ENCODE results near the gene CDH11. TPM values are rescaled to one million over a fixed set of nuclear protein-coding genes. Genes with fewer than 3 reads are reported as not detected.

CDH11 gene
- total RNA-seq, 1 experiment from 2014 or later: 0.64 TPM

DNA sequence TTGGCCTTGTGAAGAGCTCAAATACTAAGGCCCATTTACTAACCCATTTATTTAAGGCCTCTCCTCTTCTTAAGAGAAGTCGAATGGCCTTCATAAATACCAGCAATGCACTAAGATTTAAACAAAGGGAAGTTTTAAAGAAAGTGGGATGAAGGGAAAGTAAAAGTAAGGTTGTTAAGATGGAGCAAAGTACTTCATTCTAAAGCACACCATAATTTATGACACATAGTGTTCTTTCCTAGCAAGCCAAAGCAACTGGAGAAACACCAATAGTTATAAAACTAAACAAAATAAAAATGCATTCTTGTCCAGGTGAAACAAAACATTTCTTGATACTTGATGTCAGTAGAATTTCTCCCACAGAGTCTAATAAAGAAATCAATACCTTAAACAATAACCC is 27.9 kb downstream of the CDH11 start:
- no peaks in the 10 kb centered on the region for H3K27me3 ChIP-seq (ENCODE audit: control insufficient read depth, insufficient read depth, low read length)
- H3K4me1 ChIP-seq (ENCODE audit: control insufficient read depth, insufficient read depth, low read length): no peaks in the 10 kb centered on the region
- DNase-seq (ENCODE audit: low read depth, low spot score): no peak
- no peak overlapping the region for H3K27ac ChIP-seq (ENCODE audit: low read length)
- H3K36me3 ChIP-seq (ENCODE audit: control insufficient read depth, insufficient read depth, low read length): no peaks in the 10 kb centered on the region
- CTCF ChIA-PET: no interaction called here
- intact Hi-C loops (cut with micrococcal nuclease; ENCODE audit: unreplicated experiment): no loop called here
- TF ChIP-seq, protein P1, sequence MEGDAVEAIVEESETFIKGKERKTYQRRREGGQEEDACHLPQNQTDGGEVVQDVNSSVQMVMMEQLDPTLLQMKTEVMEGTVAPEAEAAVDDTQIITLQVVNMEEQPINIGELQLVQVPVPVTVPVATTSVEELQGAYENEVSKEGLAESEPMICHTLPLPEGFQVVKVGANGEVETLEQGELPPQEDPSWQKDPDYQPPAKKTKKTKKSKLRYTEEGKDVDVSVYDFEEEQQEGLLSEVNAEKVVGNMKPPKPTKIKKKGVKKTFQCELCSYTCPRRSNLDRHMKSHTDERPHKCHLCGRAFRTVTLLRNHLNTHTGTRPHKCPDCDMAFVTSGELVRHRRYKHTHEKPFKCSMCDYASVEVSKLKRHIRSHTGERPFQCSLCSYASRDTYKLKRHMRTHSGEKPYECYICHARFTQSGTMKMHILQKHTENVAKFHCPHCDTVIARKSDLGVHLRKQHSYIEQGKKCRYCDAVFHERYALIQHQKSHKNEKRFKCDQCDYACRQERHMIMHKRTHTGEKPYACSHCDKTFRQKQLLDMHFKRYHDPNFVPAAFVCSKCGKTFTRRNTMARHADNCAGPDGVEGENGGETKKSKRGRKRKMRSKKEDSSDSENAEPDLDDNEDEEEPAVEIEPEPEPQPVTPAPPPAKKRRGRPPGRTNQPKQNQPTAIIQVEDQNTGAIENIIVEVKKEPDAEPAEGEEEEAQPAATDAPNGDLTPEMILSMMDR (IDR thresholded peaks at IDR 0.05): no peak
- no peak for TF ChIP-seq SIN3A (IDR thresholded peaks at IDR 0.05; ENCODE audit: borderline replicate concordance, insufficient read depth, low read depth, low read length)
- TF ChIP-seq, protein P2, sequence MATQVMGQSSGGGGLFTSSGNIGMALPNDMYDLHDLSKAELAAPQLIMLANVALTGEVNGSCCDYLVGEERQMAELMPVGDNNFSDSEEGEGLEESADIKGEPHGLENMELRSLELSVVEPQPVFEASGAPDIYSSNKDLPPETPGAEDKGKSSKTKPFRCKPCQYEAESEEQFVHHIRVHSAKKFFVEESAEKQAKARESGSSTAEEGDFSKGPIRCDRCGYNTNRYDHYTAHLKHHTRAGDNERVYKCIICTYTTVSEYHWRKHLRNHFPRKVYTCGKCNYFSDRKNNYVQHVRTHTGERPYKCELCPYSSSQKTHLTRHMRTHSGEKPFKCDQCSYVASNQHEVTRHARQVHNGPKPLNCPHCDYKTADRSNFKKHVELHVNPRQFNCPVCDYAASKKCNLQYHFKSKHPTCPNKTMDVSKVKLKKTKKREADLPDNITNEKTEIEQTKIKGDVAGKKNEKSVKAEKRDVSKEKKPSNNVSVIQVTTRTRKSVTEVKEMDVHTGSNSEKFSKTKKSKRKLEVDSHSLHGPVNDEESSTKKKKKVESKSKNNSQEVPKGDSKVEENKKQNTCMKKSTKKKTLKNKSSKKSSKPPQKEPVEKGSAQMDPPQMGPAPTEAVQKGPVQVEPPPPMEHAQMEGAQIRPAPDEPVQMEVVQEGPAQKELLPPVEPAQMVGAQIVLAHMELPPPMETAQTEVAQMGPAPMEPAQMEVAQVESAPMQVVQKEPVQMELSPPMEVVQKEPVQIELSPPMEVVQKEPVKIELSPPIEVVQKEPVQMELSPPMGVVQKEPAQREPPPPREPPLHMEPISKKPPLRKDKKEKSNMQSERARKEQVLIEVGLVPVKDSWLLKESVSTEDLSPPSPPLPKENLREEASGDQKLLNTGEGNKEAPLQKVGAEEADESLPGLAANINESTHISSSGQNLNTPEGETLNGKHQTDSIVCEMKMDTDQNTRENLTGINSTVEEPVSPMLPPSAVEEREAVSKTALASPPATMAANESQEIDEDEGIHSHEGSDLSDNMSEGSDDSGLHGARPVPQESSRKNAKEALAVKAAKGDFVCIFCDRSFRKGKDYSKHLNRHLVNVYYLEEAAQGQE (IDR thresholded peaks at IDR 0.05; ENCODE audit: insufficient read depth in 1 of 2, low read depth in 2 of 2, low read length in 1 of 2): no peak
- TF ChIP-seq POLR2AphosphoS5 (IDR thresholded peaks at IDR 0.05; ENCODE audit: low read depth, low read length): no peak
- TF ChIP-seq TCF7L2 (IDR thresholded peaks at IDR 0.05; ENCODE audit: low read depth, low read length): no peak
- in situ Hi-C loops (cut with HindIII; ENCODE audit: low pct_unique_long_range_greater_than_20kb, low sequenced_read_pairs): no loop called here
- ATAC-seq: no peak
- BruUV-seq (replicated peaks): no TSS peak
- no peaks in the 10 kb centered on the region for H3K9me3 ChIP-seq (ENCODE audit: control insufficient read depth, insufficient read depth, low read depth, low read length)
- H3K4me3 ChIP-seq (ENCODE audit: low read depth in 2 of 2, low read length in 2 of 2): no peak overlapping the region
- POLR2A ChIA-PET: no interaction called here

DNA sequence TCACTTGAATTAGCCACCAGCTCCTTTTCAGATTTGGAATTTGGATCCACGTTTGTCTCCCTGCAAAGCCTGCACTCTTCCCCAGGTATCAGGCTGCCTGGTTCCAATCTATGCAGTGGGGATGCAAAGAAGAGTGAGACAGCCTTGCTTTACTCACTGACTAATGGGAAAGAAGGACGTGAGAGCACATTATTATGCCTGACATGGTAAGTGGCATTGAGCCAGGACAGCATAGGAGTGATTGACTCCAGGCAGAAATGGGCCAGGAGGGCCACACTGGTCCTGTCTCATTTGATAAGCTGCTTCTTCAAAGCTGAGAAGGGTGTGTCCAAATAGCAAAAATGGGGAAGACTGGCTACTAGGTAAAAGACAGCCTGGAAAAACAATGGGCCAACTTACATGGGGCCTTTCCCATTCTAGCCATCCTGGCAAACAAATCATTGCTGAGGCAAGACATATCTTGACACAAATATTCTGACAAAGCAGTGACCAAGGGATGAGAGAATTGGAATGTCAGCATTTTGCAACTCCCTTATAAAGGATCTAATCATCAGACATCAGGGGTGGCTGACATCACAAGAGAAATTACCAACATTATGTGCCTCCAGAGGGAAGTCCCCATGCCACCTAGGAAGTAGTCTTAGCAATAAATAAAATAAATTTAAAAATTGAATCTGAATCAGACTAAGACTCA is 38.6 kb downstream of the CDH11 start:
- no peak overlapping the region for H3K27ac ChIP-seq (ENCODE audit: low read length)
- H3K36me3 ChIP-seq (ENCODE audit: control insufficient read depth, insufficient read depth, low read length): no peaks in the 10 kb centered on the region
- H3K27me3 ChIP-seq (ENCODE audit: control insufficient read depth, insufficient read depth, low read length): no peaks in the 10 kb centered on the region
- intact Hi-C loops (cut with micrococcal nuclease; ENCODE audit: unreplicated experiment) (no loop called here), in situ Hi-C loops (cut with HindIII; ENCODE audit: low pct_unique_long_range_greater_than_20kb, low sequenced_read_pairs) (no loop called here)
- ChIA-PET POLR2A (no interaction called here), CTCF (no interaction called here)
- no peak overlapping the region for H3K4me3 ChIP-seq (ENCODE audit: low read depth in 2 of 2, low read length in 2 of 2)
- BruUV-seq (replicated peaks): no TSS peak
- ATAC-seq: no peak
- H3K9me3 ChIP-seq (ENCODE audit: control insufficient read depth, insufficient read depth, low read depth, low read length): no peaks in the 10 kb centered on the region
- DNase-seq (ENCODE audit: low read depth, low spot score): no peak
- no peaks in the 10 kb centered on the region for H3K4me1 ChIP-seq (ENCODE audit: control insufficient read depth, insufficient read depth, low read length)
- TF ChIP-seq, protein P1 (IDR thresholded peaks at IDR 0.05): no peak
- TF ChIP-seq SIN3A (IDR thresholded peaks at IDR 0.05; ENCODE audit: borderline replicate concordance, insufficient read depth, low read depth, low read length) (no peak), POLR2AphosphoS5 (IDR thresholded peaks at IDR 0.05; ENCODE audit: low read depth, low read length) (no peak), TCF7L2 (IDR thresholded peaks at IDR 0.05; ENCODE audit: low read depth, low read length) (no peak)
- TF ChIP-seq, protein P2 (IDR thresholded peaks at IDR 0.05; ENCODE audit: insufficient read depth in 1 of 2, low read depth in 2 of 2, low read length in 1 of 2): no peak
